ENCODE measurements around the gene HOXC6. TPM values are rescaled to one million over a fixed set of nuclear protein-coding genes. Genes with fewer than 3 reads are reported as not detected.

HOXC6 gene
- total RNA-seq, 1 experiment from 2014 or later: 10.2 TPM

- Histone ChIP-seq H3K9me3 (no peaks in the 10 kb centered on the region), H3K4me3 (ENCODE audit: low read depth, low read length) (peak overlapping the region; percentile 63), H3K27me3 (replicated peaks; ENCODE audit: control insufficient read depth, insufficient read depth, low read length) (no peaks in the 10 kb centered on the region), H3K4me1 (peaks cover 11% of the 10 kb centered on the region), H3K36me3 (ENCODE audit: control insufficient read depth, insufficient read depth, low read length) (no peaks in the 10 kb centered on the region)
- H3K27me3 Mint-ChIP-seq (ENCODE audit: insufficient read depth, unreplicated experiment): no peaks in the 10 kb centered on the region
- H3K4me1 Mint-ChIP-seq (ENCODE audit: low read depth, unreplicated experiment): peaks cover 7% of the 10 kb centered on the region
- H3K4me3 Mint-ChIP-seq (ENCODE audit: unreplicated experiment): peak overlapping the region; percentile 89
- CTCF ChIA-PET: interaction anchor here (0.6 to 1.8 kb wide), 9 partner anchors 10 to 356 kb away, joined by 3 to 9 read pairs (median 5); partner anchors contain the start of gene HOXC10
- peak overlapping the region; percentile 97 for H3K27ac Mint-ChIP-seq (ENCODE audit: unreplicated experiment)
- no peak for TF ChIP-seq CTCF (IDR thresholded peaks at IDR 0.05; ENCODE audit: insufficient read depth in 1 of 2, low read depth in 1 of 2, low read length in 1 of 2, severe bottlenecking in 1 of 2, unreplicated experiment in 1 of 2)
- H3K9me3 Mint-ChIP-seq (ENCODE audit: unreplicated experiment): no peaks in the 10 kb centered on the region
- DNase-seq: no peak
- POLR2A ChIA-PET: interaction anchor here (0.6 kb wide), 2 partner anchors 14 to 54 kb away, joined by 3 to 4 read pairs; partner anchors contain the start of gene HOXC8
- peaks cover 14% of the 10 kb centered on the region for H3K36me3 Mint-ChIP-seq (ENCODE audit: insufficient read depth, unreplicated experiment)
- intact Hi-C loops (cut with micrococcal nuclease; ENCODE audit: unreplicated experiment): no loop called here
- TSS peak; percentile 81 for BruUV-seq (replicated peaks)
Observed at GRCh38 chr12:53995002-53995377, 33.2 kb upstream of the HOXC6 start.

GRCh38 chr12:53995378-53996239 lies 32.6 kb upstream of the HOXC6 start:
- DNase-seq: peak; percentile 79 to 80
- Mint-ChIP-seq H3K27me3 (ENCODE audit: insufficient read depth, unreplicated experiment) (no peaks in the 10 kb centered on the region), H3K4me1 (ENCODE audit: low read depth, unreplicated experiment) (peaks cover 1% of the 10 kb centered on the region), H3K9me3 (ENCODE audit: unreplicated experiment) (no peaks in the 10 kb centered on the region), H3K36me3 (ENCODE audit: insufficient read depth, unreplicated experiment) (peaks cover 14% of the 10 kb centered on the region), H3K4me3 (ENCODE audit: unreplicated experiment) (peak overlapping the region; percentile 89), H3K27ac (ENCODE audit: unreplicated experiment) (peak overlapping the region; percentile 97)
- ChIA-PET POLR2A (interaction anchor here (0.6 kb wide), 2 partner anchors 13 to 55 kb away, joined by 3 to 4 read pairs; partner anchors contain the start of gene HOXC8), CTCF (interaction anchor here (0.6 to 1.8 kb wide), 10 partner anchors 10 to 357 kb away, joined by 3 to 9 read pairs (median 4); partner anchors contain the start of gene HOXC10)
- intact Hi-C loops (cut with micrococcal nuclease; ENCODE audit: unreplicated experiment): no loop called here
- peak overlapping the region; percentile 63 for H3K4me3 ChIP-seq (ENCODE audit: low read depth, low read length)
- no peaks in the 10 kb centered on the region for H3K27me3 ChIP-seq (replicated peaks; ENCODE audit: control insufficient read depth, insufficient read depth, low read length)
- no peak for TF ChIP-seq CTCF (IDR thresholded peaks at IDR 0.05; ENCODE audit: insufficient read depth in 1 of 2, low read depth in 1 of 2, low read length in 1 of 2, severe bottlenecking in 1 of 2, unreplicated experiment in 1 of 2)
- H3K4me1 ChIP-seq: peaks cover 6% of the 10 kb centered on the region
- BruUV-seq (replicated peaks): no TSS peak
- no peaks in the 10 kb centered on the region for H3K36me3 ChIP-seq (ENCODE audit: control insufficient read depth, insufficient read depth, low read length)
- H3K9me3 ChIP-seq: no peaks in the 10 kb centered on the region

- BruUV-seq (replicated peaks): TSS peak; percentile 39
- TF ChIP-seq CTCF (IDR thresholded peaks at IDR 0.05; ENCODE audit: insufficient read depth in 1 of 2, low read depth in 1 of 2, low read length in 1 of 2, severe bottlenecking in 1 of 2, unreplicated experiment in 1 of 2): no peak
- Histone ChIP-seq H3K36me3 (ENCODE audit: control insufficient read depth, insufficient read depth, low read length) (no peaks in the 10 kb centered on the region), H3K27me3 (replicated peaks; ENCODE audit: control insufficient read depth, insufficient read depth, low read length) (no peaks in the 10 kb centered on the region), H3K4me3 (ENCODE audit: low read depth, low read length) (peak overlapping the region; percentile 63), H3K9me3 (no peaks in the 10 kb centered on the region), H3K4me1 (peaks cover 6% of the 10 kb centered on the region)
- no peaks in the 10 kb centered on the region for H3K4me1 Mint-ChIP-seq (ENCODE audit: low read depth, unreplicated experiment)
- CTCF ChIA-PET: interaction anchor here (1.4 to 1.8 kb wide), 4 partner anchors 11 to 205 kb away, joined by 3 to 9 read pairs (median 6); partner anchors contain the start of gene HOXC10
- H3K27me3 Mint-ChIP-seq (ENCODE audit: insufficient read depth, unreplicated experiment): no peaks in the 10 kb centered on the region
- intact Hi-C loops (cut with micrococcal nuclease; ENCODE audit: unreplicated experiment): no loop called here
- peaks cover 14% of the 10 kb centered on the region for H3K36me3 Mint-ChIP-seq (ENCODE audit: insufficient read depth, unreplicated experiment)
- no peaks in the 10 kb centered on the region for H3K9me3 Mint-ChIP-seq (ENCODE audit: unreplicated experiment)
- no peak for DNase-seq
- POLR2A ChIA-PET: no interaction called here
- H3K4me3 Mint-ChIP-seq (ENCODE audit: unreplicated experiment): peak overlapping the region; percentile 89
- peak overlapping the region; percentile 97 for H3K27ac Mint-ChIP-seq (ENCODE audit: unreplicated experiment)
Observed at GRCh38 chr12:53996240-53997203, 31.7 kb upstream of the HOXC6 start.
